Measurements from ENCODE around the gene BMF.

Gene BMF

DNA sequence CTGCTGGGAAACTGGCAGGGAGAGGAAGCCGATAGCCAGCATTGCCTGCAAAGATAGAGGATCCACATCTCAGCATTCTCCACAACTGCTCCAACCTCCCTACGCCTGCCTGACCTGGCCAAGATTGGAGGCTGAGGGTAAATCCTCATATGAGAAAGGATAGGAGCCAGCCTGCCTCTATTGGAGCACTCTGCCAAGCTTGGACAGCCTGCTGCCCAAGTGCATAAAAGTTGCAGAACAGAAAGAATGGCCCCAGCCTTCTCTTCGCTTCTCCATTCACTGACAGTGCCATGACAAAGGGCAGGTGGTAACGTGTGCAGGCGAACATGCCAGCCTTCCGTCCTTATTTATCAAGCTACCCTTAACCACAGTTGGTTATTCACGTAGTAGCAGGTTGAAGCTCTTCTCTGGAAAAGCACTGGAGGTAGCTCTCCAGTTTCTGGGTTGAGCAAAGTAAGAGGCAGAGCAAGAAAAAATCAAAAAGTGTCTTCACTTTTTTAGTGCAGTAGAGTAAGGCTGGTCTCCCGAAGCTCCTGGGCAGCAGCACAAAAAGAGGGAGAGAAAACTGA, 4.3 kb downstream of the BMF start:
- in situ Hi-C loops (cut with MboI; ENCODE audit: low sequenced_read_pairs): loop anchor here (5.0 kb wide), 1 partner anchor 52 kb away; no protein-coding TSS in a partner anchor

DNA sequence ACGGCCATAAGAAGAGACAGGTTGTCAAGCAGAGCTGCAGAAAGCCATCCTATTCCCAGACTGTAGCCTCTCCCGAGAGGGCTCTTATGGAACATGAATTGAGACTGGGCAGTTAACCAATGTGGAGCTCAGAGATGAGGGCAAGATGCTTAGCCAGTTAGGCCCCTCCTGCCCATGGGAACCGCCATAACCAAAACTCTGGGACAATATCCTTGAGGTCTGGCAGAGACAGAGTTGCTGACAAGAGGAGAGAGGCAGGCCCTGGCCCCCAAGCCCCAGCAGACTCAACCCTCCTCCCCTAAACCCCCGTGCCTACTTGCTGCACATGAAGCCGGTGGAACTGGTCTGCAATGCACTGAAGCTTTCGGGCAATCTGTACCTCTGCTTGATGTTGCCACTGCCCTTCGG, 4.8 kb downstream of the BMF start:
- in situ Hi-C loops (cut with MboI; ENCODE audit: low sequenced_read_pairs): loop anchor here (5.0 kb wide), 1 partner anchor 52 kb away; no protein-coding TSS in a partner anchor

DNA sequence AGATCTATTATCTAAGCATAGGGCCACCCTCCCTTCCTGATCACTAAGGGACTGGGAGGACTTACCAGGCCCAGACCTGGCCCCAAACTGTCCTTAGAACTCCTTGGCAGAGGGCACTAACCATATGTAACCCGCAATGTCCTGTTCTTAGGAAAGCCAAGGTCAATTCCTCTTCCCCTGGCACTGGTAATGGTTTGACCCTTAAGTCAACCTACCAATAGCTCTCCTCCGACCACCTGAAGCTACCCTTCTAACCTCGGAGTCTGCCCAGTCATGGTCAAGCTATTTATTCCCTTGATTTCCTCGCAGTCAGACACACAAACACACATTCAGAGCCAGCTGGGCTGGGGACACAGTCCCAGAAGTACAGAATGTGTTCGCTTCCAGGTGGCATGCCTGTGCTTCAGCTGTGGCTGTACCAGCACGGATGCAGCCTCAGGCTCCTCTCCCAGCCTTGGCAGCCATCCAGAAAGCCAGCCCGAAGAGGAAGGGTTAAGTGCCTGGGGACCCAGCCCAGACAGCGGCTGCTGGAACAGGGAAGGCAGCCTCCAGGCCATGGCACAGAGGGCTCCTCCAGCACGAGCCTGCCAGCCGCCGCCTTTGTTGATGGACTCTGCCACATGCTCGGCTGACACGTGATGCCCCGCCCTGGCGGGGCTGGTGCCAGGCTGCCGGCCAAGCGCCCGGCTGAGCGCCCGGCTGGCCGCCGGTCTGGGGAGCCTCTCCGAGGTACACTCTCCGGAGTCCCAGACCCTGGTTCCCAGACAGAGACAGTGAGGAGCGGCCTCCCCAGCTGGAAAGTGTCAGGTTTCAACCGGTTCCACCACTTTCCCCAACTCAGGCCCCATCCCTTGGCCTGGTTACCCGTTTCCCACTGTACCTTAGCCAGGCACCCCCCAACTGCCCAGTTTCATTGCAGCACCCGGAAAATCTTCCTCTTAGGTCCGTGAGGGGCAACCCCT, 5.5 kb downstream of the BMF start:
- in situ Hi-C loops (cut with MboI; ENCODE audit: low sequenced_read_pairs): loop anchor here (5.0 kb wide), 1 partner anchor 51 kb away; no protein-coding TSS in a partner anchor

DNA sequence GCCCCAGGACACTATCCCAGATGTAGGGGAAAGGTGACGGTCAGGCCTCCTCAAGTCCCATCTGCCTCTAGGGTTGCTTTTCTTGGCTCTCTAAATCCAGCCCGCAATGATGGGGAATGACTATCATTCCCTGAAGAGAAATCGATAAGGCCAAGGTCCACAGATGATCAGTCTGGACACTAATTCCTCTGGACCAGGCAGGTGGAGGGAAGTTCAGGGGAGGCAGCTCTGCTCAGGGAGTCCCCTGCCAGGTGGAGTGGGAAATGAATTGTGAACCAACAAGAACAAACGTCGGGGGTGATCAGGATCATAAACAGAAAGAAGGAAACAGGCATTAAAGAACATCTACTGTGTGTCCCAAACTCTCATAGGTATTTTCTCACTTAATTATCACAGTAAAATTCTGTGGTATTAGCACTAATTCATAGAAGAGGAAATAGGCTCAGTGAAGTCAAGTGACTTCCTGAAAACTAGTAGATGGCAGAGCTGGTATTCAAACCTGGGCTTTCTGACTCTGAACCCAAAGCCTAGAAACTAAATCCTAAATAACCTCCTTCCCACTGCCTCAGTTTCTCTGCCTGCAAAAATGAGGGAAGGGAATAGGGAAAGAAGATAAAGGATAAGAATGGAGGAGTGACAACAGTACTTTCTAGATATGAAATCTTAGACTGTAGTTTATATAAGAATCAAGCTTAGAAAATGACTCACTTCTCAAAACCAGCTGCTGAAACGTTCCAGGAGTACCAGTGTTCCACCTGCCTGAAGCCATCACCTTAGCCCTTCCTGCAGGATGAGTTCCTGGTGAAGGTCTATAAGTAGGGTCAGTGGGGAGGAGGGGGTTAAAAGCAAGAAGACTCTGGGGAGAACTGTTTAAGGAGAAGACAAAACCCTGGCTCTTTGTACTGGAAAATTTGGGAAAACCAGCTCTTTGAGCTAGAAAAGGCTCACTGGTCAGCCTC, 7.5 kb downstream of the BMF start:
- in situ Hi-C loops (cut with MboI; ENCODE audit: low sequenced_read_pairs): loop anchor here (5.0 kb wide), 1 partner anchor 49 kb away; no protein-coding TSS in a partner anchor

DNA sequence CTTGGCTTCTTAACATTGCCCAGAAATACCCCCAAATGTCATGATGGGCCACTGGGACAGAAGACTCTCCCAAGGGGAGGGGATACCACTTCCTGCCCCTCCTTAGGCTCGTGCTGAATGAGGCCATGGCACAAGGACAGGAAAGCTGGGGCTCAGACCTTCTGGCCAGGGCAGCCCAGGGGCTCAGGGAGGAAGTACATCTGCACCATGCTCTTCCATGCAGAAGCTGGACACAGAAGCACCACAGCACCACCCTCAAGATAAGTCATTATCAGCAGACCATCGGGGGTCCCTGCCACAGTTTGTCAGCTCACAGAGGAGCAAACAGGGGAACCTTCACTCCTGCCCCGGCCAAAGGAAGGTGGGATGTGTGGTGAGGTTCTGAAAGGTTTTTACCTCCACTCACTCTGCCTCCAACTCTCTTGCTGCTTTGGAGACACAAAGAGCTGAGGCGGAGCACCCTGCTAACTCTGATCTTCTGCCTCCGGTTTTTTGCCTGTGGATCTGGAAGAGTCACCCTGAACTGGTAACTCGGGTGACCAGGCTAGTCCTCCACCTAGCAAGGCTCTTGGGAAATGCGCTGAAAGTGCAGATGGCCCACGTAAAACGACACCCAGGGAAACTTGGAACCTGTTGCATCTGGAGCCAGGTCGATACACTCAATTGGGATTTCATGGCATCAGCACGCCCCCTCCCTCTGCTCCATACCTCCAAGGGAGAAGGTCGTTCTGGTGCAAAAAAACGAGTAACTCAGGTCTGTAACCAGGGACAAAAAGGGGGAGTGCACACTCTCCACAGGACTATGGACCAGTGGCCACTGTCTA, 8.3 kb downstream of the BMF start:
- in situ Hi-C loops (cut with MboI; ENCODE audit: low sequenced_read_pairs): loop anchor here (5.0 kb wide), 1 partner anchor 48 kb away; no protein-coding TSS in a partner anchor

DNA sequence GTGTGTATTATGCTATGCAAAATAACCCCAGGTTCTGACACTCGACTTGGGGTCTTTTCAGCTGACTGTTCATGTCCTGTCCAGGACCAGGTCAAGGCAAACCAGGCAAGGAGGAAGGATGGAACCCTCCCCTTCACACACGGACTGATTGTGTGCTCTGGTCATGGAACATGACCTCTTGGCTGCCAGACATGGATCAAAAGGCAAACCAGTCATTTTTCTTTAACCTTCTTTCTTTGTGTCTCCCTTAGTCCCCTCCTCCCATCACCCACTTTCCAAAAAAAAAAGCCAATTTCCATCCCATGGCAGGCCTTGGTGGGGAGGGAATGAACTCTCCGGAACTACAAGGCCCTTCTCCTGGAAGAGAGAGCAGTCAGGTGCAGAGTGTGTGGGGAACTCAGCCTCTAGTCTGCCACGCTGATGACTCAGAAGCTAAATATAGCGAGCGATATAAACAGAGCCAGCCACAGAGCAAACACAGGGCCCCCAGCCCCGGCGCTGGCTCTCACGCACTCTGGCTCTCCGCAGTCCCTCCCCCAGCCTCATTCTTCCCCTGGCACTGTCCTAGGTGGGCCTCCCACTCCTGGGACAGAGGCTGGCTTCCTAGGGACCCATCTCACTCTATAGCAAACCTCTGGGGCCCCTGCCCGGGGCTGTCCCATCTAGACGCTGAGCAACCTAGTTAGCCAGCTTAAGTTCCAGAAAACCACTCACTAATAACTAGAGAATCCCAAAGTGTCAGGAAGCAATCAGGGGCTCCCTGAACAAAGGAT, 10.0 kb downstream of the BMF start:
- in situ Hi-C loops (cut with MboI; ENCODE audit: low sequenced_read_pairs): no loop called here

DNA sequence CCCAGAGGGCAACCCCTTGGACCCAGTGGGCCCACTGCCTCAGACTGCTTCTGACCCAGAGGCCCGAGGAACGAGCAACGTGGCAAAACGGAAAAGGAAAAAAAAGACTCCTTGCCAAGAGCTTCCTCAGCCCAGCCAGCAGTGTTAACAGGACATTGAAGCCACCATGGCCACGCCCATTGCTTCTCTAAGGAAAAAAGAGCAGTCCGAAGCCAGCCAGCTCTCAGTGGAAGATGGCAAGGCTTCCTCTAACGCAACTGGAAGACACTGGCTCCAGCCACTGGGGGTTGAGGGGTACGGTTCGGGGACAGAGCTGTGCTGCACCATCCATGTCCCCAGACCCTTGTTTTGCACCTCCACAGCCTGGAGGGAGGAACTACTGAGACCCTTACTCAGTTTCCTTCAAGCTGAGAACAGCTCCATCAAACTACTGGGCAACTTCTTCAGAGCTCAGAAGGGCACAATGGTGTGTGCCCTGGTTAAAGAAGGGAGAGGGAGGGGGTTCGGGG, 10.7 kb downstream of the BMF start:
- in situ Hi-C loops (cut with MboI; ENCODE audit: low sequenced_read_pairs): no loop called here

DNA sequence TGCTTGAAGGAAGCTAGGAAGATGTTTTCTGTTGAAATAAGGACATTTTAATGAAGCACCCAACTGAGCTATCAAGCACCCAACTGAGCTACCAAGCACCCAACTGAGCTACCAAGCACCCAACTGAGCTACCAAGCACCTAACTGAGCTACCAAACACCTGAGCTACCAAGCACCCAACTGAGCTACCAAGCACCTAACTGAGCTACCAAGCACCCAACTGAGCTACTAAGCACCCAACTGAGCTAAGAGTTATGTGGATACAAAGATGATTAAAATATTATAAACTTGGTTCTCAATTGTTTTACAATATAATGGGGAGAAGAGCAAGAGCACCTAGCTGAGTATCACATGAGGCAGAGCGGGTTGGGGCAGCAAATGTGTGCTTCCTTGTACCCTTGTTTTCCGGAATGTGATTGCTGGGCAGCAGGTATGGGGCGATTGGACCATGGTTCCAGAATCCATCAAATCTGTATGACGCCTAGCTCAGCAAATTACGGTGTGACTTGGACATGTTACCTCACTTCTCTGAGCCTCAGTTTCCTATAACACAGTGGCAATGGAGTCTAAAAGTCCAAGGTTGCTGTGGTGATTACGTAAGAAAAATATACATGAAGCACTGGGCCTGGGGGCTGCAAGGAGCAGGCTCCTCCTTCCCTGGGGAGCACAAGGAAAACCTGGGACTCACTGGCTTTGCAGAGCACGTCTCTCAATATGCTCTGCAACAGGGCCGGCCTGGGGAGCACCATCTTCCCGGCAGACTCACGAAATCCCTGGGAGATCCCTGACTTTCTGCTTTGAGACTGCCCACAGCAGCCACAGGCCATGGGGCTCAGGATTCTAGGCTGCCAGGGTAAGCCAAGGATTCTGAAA, 11.3 kb downstream of the BMF start:
- in situ Hi-C loops (cut with MboI; ENCODE audit: low sequenced_read_pairs): no loop called here

DNA sequence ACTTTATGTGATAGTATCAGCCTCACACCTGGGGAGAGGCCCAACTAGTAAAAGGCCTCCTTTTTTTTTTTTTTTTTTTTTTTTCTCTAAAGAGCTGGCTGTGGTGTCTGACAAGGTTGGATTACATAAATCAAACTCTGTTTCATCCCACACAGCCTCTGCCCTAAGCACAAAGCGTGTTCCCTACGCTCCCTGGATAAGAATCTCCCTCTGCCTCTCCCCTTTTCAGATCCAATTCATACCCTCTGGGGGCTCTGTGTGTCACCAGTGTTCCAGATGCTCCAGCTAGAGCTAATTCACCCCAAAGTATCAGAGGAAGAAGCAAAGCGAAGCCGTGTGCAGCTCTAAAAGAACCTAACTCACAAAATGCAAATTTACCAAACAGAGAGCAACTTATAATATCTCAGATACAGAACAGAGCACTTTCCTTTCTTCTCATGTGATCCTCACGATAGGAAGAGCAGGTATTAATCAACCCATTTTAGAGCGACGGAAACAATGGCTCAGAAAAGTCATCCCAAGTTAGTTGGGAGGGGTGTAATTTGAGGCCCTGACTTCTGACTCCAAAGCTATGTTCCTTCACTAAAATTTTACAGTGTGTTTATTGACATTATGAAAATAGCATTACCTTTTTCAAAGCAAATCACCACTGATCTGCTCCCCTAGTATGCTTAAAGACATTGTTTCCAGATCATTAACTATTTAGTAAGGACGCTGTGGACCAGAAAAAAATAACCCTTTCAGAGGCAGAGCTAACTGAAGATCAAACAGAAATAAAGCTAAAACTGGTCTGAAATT, 12.4 kb downstream of the BMF start:
- in situ Hi-C loops (cut with MboI; ENCODE audit: low sequenced_read_pairs): no loop called here

DNA sequence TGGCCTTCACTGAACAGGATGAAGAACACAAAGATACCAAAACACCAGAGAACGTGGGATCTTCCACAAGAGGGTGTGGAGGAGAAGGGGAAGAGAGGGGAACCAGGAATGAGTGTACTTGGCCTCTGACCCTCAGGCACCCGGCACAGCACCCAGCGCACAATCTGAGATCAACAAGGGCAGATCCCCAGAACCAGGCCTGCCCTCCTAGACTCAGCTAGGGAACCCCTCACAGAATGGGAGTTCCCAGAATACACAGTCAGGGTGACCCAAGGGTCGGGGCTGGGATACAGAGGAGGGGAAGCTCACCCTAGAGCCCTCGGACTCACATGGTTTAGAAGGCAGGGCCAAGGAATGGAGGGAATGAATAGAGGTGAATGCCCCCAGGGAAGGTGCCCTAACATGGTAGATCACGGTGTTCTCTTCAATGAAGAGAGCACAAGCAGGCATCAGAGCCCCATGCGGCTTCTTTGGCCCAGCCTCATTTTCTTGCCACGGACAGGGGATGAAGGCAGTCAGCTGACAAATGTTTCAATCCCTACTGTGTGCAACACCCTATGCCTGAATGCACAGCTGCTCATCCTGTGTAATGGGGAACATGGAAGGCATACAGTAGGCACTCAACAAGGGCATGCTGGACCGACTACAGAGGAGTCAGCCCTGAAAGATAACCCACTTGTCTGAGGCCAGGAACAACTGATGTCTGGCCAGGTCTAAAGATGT, 13.1 kb downstream of the BMF start:
- in situ Hi-C loops (cut with MboI; ENCODE audit: low sequenced_read_pairs): no loop called here

DNA sequence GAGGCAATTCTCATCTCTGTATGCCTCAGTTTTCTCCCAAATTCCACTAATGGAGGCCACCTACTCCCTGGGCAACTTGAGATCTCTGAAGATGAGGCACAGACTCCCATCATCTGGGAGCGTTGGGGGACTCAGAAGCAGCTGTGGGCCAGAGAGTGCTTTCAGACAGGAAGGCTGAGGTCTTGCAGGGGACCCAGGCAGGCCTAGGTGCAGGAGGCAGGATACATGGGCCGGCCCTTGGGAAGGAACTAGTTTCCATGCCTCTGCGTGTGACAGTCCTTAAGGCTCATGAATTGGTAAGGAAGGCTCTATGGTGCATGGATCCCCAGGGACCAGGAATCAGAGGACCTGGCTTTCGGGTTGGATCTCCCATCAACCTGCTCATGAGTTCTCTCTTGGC, 14.5 kb downstream of the BMF start:
- in situ Hi-C loops (cut with MboI; ENCODE audit: low sequenced_read_pairs): no loop called here

DNA sequence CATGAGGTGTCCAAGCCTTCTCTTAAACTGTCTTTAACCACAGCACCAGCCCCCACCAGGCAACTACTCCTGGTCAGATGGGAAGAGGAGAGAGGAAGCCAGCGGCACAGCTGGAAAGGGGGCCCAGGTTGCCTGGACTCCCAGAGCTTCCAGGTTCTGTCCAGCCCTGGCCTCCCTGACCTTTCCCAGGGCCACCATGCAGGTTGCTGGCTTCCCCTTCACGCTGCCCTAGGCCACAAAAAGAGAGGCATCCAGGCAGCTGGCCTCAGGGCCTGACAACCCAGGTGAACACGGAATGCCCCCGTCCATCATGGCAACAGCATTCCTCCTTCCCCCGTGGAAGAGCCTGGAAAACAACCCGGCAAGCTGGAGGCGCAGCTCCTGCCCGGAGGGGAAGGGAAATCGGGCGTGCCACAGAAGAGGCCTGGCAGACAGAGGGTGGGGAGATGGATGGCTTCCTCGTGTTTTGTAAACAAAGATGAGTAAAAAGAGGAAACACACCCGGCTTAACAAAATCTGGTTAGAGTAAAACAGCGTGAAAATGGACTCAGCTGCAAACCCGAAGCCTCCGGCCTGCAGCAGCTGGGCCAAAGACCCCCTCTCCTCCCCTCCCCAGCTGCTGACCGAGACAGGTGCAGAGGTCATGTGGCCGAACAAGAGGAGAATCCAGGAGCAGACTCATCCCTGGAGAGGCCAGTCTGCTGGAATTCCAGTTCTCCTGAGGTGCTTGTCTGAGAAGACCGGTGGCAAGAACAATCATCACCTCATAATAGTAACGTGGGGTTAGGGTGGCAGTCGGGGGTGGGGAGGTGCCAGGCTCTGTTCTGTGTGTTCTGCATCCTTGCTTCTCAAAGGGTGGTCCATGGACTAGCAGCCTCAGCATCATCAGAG, 15.5 kb downstream of the BMF start:
- in situ Hi-C loops (cut with MboI; ENCODE audit: low sequenced_read_pairs): no loop called here

DNA sequence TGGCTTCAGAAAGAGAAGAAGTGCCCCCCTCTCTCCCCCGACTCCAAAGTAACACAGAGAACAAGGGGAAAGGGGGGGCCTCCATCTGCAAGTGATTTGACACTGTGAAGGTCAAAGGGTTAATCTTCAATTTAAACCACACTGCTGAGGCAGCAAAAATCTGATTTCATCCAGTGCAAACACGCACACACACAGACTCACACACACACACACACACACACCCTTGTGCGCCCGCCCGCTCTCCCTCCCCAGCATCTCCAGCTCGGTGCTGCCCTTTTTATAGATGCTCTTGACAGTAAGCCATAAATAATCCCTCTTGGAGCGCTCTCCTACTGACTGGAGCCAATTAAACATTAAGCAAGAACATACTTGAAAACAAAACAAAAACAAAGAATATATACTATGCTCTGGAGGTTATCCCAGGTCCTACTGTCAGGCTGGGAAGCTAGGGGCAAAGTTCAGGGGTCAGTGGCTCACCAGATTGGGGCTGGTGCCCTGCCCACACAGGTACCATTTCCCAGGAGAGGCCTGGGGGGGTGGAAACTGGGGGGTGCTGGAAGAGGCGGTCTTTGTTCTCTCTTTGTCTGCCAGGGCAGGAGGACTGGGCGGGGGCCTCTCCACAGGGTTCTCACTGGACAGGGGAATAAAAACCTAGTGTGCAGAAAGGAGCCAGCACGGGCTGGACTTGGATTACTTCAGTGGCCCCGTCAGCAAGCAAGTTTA, 16.3 kb downstream of the BMF start:
- in situ Hi-C loops (cut with MboI; ENCODE audit: low sequenced_read_pairs): no loop called here

DNA sequence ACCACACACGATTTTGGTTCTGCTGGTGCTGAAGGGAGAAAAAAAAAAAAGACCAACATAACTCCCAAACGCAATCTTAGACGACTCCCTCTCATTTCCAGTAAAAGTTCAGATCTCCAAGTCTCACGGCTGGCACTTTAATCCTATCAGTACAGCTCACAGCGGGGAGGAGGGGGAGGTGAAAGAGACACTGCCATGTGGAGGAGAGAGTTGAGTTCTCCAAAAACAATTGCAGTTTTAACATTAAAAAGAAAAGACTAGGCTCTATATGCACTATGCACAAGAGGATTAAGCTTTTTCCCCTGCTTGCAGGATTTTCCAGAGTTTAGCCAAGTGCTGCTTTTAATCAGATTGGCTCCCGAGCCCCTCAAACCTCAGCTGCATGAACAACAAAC, 16.8 kb downstream of the BMF start:
- in situ Hi-C loops (cut with MboI; ENCODE audit: low sequenced_read_pairs): no loop called here

All from HL-60/S4 (cell line).